Measurements from ENCODE around the gene F13A1.

DNA sequence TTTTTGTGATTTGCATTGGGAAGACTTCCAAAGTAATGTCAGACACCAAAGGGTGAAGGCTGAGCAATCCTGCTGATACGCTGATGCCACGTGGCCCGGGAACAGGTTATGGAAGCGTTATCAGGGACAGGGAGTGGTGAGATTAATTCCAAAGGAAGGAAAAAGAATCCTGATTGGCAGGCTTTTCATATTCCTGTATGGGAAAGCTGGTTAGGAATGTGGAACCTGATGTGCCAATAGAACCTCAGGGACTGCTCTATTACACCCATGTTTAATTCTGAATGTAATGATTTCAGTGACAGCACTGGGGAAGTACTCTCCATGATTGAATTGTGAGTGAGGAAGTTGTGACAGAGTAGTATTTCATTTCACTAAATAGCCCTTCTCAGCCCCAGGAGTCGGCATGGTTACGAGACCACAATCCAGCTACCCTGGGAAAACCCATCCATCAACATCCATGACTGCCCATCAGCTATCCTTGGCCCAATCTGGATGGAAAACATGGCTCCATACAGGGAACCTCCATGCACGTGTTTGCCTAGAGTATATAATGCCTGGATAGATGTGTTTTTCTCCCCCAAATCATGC lies 49.4 kb downstream of the F13A1 start:
- TF ChIP-seq RCOR1 (IDR thresholded peaks at IDR 0.05; ENCODE audit: low read length) (no peak), EZH2phosphoT487 (IDR thresholded peaks at IDR 0.05; ENCODE audit: borderline replicate concordance, low read depth) (no peak), ELF1 (IDR thresholded peaks at IDR 0.05) (no peak), RFX5 (IDR thresholded peaks at IDR 0.05; ENCODE audit: low read length) (no peak), GATA2 (CRISPR knock-in tag; IDR thresholded peaks at IDR 0.05) (no peak), FOXM1 (IDR thresholded peaks at IDR 0.05; ENCODE audit: low read depth) (no peak)
- TF ChIP-seq, protein P1, sequence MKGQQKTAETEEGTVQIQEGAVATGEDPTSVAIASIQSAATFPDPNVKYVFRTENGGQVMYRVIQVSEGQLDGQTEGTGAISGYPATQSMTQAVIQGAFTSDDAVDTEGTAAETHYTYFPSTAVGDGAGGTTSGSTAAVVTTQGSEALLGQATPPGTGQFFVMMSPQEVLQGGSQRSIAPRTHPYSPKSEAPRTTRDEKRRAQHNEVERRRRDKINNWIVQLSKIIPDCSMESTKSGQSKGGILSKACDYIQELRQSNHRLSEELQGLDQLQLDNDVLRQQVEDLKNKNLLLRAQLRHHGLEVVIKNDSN (IDR thresholded peaks at IDR 0.05; ENCODE audit: borderline replicate concordance, low read depth): no peak
- TF ChIP-seq, protein P2, sequence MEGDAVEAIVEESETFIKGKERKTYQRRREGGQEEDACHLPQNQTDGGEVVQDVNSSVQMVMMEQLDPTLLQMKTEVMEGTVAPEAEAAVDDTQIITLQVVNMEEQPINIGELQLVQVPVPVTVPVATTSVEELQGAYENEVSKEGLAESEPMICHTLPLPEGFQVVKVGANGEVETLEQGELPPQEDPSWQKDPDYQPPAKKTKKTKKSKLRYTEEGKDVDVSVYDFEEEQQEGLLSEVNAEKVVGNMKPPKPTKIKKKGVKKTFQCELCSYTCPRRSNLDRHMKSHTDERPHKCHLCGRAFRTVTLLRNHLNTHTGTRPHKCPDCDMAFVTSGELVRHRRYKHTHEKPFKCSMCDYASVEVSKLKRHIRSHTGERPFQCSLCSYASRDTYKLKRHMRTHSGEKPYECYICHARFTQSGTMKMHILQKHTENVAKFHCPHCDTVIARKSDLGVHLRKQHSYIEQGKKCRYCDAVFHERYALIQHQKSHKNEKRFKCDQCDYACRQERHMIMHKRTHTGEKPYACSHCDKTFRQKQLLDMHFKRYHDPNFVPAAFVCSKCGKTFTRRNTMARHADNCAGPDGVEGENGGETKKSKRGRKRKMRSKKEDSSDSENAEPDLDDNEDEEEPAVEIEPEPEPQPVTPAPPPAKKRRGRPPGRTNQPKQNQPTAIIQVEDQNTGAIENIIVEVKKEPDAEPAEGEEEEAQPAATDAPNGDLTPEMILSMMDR (IDR thresholded peaks at IDR 0.05): no peak
- TF ChIP-seq, protein P3, sequence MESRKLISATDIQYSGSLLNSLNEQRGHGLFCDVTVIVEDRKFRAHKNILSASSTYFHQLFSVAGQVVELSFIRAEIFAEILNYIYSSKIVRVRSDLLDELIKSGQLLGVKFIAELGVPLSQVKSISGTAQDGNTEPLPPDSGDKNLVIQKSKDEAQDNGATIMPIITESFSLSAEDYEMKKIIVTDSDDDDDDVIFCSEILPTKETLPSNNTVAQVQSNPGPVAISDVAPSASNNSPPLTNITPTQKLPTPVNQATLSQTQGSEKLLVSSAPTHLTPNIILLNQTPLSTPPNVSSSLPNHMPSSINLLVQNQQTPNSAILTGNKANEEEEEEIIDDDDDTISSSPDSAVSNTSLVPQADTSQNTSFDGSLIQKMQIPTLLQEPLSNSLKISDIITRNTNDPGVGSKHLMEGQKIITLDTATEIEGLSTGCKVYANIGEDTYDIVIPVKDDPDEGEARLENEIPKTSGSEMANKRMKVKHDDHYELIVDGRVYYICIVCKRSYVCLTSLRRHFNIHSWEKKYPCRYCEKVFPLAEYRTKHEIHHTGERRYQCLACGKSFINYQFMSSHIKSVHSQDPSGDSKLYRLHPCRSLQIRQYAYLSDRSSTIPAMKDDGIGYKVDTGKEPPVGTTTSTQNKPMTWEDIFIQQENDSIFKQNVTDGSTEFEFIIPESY (IDR thresholded peaks at IDR 0.05; ENCODE audit: borderline replicate concordance, low read depth): no peak
- TF ChIP-seq, protein P4, sequence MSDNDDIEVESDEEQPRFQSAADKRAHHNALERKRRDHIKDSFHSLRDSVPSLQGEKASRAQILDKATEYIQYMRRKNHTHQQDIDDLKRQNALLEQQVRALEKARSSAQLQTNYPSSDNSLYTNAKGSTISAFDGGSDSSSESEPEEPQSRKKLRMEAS (IDR thresholded peaks at IDR 0.05; ENCODE audit: low read depth): no peak

Data from SK-N-SH (cell line).